ENCODE results near the gene CREB3L4. TPM values are rescaled to one million over a fixed set of nuclear protein-coding genes. Genes with fewer than 3 reads are reported as not detected.

The CREB3L4 gene
- total RNA-seq, 1 experiment from 2014 or later = 28.4 TPM

DNA sequence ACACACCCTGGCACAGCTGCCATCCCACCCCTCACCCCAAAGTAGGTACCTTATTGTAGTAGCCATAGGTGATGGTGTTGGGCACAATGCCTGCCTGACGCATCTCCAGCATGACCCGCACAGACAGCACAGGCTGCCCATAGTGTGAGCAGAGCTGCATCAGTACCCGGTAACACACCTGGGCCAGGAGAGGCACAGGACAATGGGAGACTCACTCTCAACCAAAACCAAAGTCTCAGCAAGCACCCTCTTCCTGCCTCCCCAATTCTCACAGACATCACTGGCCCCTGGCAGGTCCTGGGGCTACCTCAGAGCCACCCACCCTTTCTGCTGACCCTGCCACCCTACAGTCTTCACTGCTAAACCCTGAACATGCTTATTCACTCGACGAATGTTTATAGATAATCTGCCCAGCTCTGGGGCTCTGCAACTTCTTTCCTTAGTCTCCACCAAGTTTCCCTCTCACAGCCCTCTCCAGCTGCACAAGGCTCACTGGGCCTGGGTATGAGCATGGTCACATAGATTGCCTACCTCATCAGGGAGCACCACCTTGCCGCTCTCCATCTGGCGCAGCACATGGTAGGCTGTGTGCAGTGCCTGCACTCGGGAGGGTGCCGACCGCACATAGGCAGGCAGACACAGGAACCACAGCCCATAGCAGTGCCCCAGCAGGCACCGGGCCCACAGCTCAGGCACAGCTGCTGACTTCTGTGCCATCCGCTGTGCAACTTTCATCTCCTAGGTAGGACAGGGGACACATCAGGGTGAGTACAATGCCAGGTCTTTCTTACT is 31.5 kb upstream of the CREB3L4 start:
- no peak for DNase-seq (ENCODE audit: low spot score)

DNA sequence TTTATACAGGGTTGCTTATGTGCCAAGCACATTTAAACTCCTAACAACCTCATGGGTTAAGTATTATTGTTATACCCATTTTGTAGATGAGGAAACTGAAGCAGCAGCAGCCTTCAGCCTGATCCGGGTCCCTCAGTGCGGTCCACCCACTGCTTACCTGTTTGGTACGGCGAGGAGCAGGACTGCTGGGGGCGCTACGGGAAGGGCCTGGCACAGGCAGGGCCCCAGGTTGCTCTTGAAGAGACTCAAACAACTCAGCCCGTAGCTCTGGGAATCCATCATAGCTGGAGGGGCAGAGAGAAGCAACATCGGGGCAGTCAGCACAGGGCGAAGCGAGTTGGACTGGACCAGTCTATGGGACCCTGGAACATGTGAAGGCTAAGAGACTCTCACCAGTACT is 30.4 kb upstream of the CREB3L4 start:
- no peak for DNase-seq (ENCODE audit: low spot score)

DNA sequence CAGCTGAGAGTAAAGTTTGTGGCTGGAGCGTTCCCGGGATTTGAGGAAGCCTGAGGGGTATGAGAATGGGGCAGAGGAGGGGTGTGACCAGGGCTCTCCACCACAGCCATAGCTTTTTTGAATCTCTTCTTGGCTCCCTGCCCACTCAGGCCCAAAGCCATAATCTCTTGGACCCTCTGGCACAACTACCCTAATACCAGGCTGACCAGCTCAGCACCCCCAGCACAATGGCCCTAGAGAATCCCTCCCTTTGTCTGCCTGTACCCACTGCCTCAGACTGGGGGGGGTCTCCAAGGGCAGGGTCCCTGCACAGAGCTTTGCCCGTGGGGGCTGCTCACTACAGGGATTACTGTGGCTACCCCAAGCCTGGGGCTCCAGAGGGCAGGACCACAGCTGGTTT is 28.7 kb upstream of the CREB3L4 start:
- no peak for DNase-seq (ENCODE audit: low spot score)

DNA sequence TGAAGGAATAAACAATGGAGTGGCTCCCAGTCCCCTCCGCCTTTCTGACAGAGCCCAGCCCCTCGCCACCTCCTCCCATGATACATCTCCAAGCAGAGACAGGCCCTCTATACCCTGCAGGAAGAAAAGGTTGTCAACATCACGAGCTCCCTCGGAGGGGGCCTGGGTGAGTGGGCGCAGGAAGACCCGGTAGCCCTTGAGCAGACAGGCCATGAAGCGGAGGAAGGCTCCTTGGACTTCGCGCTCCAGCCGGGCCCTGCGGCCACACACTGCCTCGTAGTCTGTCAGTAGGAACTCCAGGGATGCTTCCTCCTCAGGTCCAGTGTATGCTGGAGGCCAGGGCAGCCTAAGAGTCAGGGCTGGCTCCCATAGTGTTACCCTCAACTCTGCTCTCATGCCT is 28.2 kb upstream of the CREB3L4 start:
- no peak for DNase-seq (ENCODE audit: low spot score)

DNA sequence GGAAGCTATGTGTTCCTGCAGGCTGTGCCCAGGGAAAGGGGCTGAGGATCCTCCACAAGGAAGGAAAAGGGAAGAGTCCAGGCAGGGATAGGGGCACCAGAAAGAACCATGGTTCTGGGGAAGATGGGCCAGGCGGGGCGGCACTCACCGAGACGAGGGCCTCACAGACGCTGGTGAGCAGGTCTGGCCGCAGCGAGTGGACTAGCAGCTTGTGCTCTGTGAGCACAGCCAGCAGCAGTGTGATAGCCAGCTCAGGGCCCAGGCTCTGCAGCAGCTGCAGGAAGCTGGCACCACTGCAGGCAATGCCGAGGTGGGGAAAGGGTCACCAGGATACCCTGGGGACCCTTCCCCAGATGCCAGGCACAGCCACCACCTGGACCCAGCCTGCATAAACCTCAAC is 26.9 kb upstream of the CREB3L4 start:
- DNase-seq (ENCODE audit: low spot score) = no peak

DNA sequence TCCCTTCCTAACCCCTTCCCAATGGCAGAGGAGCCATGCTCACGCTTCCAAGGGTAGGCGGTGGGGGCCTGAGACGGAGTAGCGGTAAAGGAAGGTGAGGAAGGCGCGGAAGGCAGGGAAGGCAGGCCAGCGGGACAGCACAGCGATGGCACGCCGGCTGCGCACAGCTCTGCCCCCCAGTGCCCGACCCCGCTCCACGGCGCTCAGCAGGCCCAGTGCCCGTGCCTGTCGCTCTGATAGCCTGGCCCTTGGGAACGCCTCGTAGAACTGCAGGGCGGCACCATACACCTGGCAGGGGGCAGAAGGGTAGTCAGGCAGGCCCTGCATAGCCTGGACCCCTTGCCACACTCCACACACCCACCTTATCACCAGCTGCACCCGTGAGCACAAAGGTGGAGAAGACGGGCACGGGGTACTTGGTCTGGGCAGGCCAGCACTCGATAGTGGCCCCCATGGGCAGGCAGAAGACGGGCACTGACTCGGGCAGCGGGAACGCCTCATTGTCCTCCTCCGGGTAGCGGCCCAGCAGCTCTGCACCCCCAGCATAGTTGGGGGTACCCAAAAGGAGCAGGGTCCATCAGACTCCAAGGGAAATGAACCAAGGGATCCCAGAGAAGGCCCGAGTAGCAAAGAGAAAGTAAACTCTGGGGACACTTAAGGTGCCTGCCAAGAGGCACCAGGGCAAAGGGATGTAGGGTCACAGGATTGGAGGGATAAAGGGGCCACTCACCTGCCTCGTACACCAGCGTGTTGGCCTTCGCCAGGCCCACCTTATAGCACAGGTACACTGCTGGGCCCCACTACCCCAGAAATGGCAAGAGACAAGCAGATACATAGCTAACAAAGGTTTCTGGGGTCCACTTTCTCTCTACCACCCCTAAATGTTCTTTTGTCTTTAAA is 25.6 kb upstream of the CREB3L4 start:
- DNase-seq (ENCODE audit: low spot score) = no peak

DNA sequence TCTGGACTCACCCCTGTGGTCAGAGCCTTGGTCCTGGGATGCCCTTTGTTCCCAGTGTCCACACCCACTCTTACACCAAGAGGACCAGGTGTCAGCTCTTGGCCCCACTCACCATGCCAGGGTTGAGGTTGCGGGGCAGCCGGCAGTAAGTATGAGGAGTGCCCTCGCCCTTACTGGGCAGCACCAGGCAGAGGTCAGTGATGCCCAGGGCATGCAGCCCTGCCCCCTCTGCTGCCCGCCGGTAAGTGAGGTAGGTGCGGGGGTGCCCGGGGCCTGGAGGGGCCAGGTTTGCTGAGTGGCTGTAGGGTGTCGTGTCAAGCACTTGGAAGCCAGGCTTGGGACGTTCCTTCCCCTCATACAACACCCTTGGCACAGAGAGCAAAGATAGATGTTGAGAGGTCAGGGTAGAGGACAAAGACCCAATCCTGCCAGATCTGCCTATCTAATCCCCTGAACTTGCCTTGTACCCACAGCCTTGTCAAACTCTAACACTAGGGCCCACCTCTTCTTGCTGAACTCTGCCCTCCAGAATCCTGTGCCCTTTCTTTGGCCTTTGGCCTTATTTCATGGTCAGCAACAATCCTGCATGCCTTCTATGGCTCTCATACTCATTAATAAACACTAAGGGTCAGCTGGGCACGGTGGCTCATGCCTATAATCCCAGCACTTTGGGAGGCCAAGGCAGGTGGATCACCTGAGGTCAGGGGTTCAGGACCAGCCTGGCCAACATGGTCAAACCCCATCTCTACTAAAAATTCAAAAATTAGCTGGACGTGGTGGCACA is 24.7 kb upstream of the CREB3L4 start:
- DNase-seq (ENCODE audit: low spot score) = no peak

DNA sequence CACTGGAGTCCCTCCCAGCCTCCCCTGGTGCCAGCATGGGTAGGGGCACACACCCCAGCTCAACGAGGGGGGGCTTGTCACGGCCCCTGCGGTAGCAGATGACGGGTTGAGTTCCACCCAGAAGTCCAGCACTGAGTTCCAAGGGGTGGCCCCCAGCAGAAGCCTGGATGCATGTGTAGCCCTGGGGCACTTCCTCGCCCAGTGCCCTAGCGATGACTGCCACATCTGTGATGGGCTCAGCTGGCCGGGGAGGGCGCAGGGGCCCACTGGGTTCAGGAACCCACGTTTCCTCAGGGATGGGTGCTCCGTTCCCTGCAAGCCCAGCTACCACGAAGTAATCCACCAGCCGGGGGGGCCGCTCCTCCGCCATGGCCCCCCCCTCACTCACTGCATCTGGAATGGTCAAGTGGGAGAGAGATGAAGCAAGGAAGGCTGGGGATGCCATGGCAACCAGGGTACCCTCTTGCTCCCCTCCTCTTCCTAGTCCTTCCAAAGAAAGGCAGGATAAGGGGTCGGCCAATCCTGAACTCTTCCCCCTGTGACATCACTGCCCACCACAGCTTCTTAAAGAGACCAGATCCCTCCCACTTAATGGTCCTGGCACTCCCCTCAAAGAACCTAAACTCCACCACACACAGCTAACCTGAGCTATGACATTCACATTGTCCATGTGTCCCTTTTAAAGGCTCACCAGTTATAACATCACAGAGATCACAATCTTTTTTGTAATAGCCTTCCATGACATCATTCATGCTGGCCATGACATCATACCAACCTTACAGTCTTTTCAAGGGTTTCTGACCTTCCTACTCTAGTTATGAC is 23.5 kb upstream of the CREB3L4 start:
- no peak for DNase-seq (ENCODE audit: low spot score)

DNA sequence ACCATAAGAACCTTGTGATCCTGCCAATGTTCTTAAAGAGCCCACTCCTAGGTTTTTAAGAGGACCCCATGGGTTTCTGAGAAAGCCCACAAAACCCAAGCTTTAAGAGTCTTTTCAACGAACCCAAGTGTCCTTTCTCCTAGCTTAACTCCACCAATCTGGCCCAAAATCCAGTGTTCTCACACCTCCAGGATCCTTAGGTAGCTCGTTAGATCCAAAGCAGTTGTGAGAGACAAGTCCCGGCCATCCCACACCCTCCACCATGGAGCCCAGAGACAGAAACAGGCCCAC is 22.9 kb upstream of the CREB3L4 start:
- no peak for DNase-seq (ENCODE audit: low spot score)

DNA sequence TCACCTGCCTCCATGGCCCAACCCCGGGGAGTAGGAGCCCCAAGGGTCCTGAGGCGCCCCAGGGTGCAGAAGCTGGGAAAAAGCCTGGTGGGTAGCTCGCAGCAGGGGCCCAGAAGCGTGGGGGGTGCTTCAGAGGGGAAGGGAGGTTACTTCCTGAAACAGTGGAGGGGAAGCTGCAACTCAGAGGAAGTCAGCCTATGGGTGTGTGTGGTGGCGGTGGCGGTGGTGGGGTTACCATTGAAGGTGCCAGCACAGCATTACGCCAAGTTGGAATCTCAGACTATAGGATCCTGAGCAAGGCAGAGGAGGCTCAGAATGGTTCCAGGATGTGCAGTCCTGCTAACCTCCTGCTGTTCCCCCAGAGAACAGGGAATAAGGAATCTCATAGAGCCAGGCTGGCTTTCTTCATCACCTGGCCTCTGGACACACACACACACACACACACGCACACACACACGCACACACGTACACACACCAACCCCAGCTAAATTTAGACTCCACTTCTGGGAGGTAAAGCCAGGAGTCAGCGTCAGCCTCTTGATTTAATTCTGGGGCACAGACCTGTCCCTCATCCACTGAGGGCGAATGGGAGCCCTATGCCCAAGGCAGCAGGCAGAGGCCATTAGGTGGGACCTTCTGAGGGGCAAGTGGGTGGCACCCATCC is 22.4 kb upstream of the CREB3L4 start:
- DNase-seq (ENCODE audit: low spot score) = no peak

DNA sequence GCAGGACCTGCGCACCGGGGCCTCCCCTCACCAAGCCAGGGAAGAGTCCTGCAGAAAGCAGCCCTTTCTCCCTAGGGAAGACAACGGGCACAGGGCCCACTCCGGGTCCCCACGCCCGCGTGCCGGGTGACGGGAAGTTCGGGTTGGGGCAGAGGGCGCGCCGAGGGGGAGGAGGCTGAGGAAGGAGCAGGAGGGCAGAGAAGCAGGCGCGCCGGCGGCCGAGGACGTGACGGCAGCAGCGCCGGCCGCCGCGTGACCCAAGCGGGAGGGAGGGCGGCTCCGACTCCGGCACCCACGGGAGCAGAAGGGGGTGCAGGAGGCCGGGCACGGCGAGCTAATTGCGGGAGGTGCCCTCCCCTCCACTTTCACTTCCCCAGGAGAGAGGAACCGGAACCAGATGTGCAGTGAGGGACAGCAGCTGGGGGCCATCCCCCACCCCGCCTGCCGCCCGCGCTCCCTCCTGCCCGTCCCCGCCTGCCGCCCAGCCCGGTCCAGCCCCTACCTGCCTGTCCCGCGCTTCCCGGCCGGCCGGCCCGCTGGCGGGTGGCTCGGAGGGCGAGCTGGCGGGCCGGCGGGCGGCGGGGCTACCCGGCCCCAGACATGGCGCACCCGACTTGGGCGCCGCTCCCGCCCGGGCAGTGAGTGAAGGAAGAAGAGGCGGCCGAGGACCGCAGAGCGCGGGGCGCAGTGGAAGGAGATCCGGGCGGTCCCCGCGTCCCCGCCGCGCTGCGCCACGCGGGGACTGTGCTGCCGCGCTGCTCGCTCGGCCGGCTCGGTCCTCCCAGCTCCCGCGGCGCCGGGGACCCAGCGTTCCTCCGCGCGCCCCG is 21.7 kb upstream of the CREB3L4 start:
- peak; percentile 60 for DNase-seq (ENCODE audit: low spot score)

DNA sequence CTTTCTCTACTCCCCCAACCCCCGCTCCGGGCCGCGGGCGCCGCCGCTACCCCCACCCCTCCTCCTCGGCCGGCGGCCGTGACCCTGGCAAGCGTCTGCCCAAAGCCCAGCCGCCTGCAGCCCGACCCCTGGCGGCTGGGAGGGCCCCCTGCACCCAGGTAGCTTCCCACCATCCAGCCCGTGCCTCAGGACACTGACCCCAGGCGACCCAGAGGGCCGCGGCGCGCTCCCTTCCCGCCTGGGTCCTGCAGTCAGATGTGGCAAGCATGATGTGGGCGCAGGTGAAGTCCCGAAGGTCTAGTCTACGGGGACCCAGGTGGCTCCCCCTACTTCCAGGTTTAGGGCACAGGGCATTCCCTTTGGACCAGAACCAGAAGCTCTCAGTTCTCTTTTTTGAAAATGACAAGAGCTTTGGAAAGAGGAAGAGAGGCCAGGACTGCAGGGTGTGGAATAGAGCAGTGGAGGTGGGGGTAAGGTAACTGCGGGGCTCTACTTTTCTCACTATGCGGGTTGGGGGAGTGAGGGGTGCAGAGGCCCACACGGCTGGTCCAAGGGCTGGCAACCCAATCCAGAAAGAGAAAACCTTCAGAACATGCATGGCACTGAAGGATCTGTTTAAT is 21.0 kb upstream of the CREB3L4 start, which contains the start of gene DENND4B:
Gene DENND4B, minus strand, starts transcription at position 97 of the 620 bp plus-strand sequence. CDS start 2,344 bp downstream, outside the sequence.
- peak; percentile 70 for DNase-seq (ENCODE audit: low spot score)

DNA sequence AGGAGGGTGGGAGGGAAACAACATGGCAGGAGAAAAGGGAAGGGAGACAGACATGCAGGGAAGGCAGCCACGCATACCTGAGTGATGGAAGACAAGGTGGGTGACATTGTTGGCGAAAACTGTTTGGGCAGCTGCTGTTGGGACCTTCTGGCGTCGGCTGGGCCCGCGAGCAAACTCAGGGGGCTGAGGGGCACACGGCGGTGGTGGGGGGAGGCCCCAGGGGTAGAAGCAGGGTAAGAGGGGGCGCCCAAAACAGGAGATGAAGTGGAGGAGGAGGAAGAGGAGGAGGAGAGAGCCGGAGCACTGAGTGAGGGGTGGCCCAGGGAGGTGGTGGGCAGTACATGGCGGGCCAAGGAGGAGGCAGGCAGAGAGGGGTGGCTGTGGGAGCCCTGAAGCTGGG is 16.5 kb upstream of the CREB3L4 start:
- DNase-seq (ENCODE audit: low spot score) = no peak

DNA sequence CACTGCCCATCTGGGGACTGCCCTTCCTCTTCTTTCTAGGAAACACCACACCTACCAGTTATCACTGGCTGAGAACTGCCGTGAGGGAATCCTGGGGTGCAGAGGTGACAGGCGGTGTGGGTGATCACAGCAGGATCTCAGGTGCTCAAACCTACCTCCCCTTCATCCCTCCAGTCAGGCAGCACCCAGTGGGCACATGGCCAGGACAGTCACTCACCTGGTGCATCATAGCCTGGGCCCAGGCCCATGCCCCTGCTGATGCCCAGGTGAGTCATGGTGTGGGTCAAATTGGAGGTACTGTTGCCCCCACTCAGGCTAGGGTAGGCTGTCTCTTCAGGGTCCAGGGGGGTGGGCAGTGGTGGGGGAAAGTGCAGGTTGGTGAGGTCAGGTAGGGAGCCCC is 15.9 kb upstream of the CREB3L4 start:
- no peak for DNase-seq (ENCODE audit: low spot score)

DNA sequence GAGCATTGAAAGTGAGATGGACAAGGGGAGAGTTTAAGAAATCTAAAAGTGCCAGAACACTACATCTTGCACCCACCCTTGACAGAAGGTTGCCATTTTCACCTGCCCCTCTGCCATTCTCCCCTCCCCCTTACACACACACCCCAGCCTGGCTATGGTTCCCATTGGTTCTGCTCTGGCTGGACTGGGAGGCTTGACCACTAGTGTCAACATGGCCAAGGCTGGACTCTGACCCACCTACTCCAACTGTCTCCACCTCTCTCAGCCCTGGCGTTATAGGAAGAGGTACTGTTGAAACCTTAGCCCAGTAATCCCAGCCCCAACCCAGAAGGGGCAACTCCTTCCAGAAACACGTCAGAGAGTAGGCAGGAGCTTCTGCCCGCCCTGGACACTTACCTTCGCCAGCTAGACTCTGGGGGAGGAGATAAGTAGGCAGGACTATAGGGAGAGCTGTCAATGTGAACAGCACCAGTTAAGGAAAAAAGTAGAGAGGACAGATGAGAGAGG is 13.8 kb upstream of the CREB3L4 start:
- DNase-seq (ENCODE audit: low spot score) = no peak

DNA sequence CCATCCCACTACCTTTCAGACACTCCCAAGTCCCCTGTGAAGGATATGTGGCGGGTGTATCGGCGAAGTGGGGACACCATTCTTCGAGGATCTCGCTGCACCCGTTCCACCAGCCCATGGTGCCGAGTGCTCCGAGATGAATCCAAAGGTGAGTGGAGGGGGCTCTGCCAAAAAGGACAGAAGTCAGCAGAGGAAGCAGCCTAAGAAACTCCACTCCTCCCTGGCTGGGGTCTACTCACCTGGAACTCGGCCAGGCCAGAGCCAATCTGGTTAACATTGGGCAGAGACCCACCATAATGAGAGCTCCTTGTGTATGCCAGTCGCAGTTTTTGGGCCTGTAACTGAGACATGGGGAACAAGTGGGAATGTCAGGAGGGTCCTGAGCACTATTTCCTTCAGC is 12.9 kb upstream of the CREB3L4 start:
- DNase-seq (ENCODE audit: low spot score) = no peak

DNA sequence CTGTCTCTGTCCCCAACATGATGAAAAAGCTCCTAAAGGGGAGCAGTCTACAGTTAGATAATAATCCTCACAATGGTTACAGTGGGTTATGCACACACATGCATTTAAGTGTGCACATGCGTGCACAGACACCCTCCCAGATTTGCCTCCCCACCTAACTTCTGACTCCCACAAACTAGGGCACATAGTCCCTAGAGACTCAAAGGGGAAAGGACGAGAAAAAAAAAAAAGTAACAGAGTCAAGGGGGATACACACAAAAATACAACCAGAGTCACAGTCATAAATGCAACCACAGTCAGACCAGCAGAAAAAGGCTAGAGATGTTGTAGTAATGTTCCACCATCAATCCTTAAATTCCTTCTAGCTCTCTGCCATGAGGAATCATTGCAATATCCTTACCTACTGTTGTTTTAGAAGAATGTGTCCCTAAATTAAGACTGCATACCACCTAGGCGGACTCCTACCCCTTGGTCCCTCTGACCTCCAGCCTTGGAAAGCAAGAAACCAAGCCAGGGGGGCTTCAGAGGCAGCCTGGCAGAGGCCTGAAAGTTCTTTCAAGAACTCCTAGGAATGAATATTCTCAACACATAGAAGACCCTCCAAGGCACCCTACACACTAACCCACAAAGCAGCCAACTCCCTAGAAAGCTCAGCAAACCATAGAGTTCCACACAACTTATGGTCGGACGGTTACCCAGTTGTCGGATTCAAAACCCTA is 10.5 kb upstream of the CREB3L4 start:
- no peak for DNase-seq (ENCODE audit: low spot score)

DNA sequence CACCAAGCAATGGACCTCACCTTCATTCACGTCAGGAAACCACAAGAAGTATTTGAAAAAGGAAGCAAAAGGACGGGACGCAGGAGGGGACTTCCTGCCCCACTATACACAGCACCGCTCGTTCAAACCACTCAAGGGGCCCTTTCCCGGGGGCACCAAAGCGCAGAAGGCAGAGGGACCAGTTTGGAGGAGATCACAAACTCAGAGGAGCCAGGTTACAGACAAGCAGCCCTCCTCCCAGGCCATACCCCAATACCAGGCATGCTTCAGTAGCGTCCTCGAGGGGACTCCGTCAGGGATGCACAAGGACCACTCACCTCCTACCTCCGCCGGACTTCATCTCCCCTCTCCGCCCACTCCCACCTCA is 10.0 kb upstream of the CREB3L4 start:
- peak; percentile 26 for DNase-seq (ENCODE audit: low spot score)

Data from A172 (cell line).